OCI-M2 (cell line): ENCODE results near the gene LY6G5C.

ENCODE experiments used
- DNase-seq: peaks from one replicate; lab custom pipeline; 2025; ENCODE audit not compliant: unreplicated experiment; lab: John Stamatoyannopoulos, UW

Gene LY6G5C

GRCh38 chr6:31680226-31681134, at the start of gene LY6G5C:
Gene LY6G5C (minus strand): TSS chr6:31681067. CDS start chr6:31680373, 694 bp downstream.
- DNase-seq: no peak

GRCh38 chr6:31729979-31730630, 49.2 kb upstream of the LY6G5C start:
- DNase-seq: peak; percentile 95

- DNase-seq: peak; percentile 94
These were observed 48.7 kb upstream of the LY6G5C start for GRCh38 chr6:31729515-31729978.

- DNase-seq: peak; percentile 94
These were observed 48.1 kb upstream of the LY6G5C start, which contains the start of gene DDAH2 for GRCh38 chr6:31728767-31729514. Gene DDAH2 (minus strand): TSS chr6:31729299. CDS start chr6:31729161, 138 bp downstream.

- no peak for DNase-seq
These were observed 47.1 kb upstream of the LY6G5C start for GRCh38 chr6:31727717-31728671.

GRCh38 chr6:31727034-31727716, 46.3 kb upstream of the LY6G5C start:
- no peak for DNase-seq

GRCh38 chr6:31725502-31726350, 44.9 kb upstream of the LY6G5C start:
- no peak for DNase-seq

- DNase-seq: no peak
These were observed 43.3 kb upstream of the LY6G5C start for GRCh38 chr6:31723980-31724691.

GRCh38 chr6:31723245-31723979, 42.5 kb upstream of the LY6G5C start, which contains the start of gene MPIG6B:
Gene MPIG6B (plus strand): TSS chr6:31723373. CDS start chr6:31723384, 11 bp downstream.
- DNase-seq: peak; percentile 78

GRCh38 chr6:31722173-31722572, 41.3 kb upstream of the LY6G5C start:
- no peak for DNase-seq

GRCh38 chr6:31721351-31722020, 40.6 kb upstream of the LY6G5C start, which contains the start of gene LY6G6C:
Gene LY6G6C (minus strand): TSS chr6:31721746. CDS start chr6:31721679, 67 bp downstream.
- no peak for DNase-seq

- DNase-seq: no peak
These were observed 39.4 kb upstream of the LY6G5C start for GRCh38 chr6:31720196-31720770.

- DNase-seq: no peak
These were observed 38.1 kb upstream of the LY6G5C start for GRCh38 chr6:31719001-31719400.

GRCh38 chr6:31718265-31718664, 37.4 kb upstream of the LY6G5C start:
- no peak for DNase-seq

- no peak for DNase-seq
These were observed 36.8 kb upstream of the LY6G5C start for GRCh38 chr6:31717499-31718222.
